IMR-90 (cell line): ENCODE measurements around the gene UBASH3B. TPM values are rescaled to one million over a fixed set of nuclear protein-coding genes. Genes with fewer than 3 reads are reported as not detected.
A peak's percentile ranks its signal among the peaks of the same experiment; 100 is the strongest.

Experiments used
- ATAC-seq: fragments of 200-7000 bp; cut with Tn5 transposase; 2 replicates; pipeline ENCODE4 v1.9.1; 2020; ENCODE audit warnings: low read depth, mild to moderate bottlenecking, moderate library complexity
- BruUV-seq: library from RNA; stranded (reverse); fragments of 400-500 nt; replicated peaks from 2 replicates; lab custom pipeline; 2021; lab: Mats Ljungman, UMichigan
- CTCF ChIA-PET: fragments of 300-600 bp; formaldehyde crosslinking; extraction: SDS; loops from one replicate; lab custom pipeline; 2021; ENCODE audit warnings: antibody characterized with exemption; lab: Yijun Ruan, JAX
- POLR2A ChIA-PET: fragments of 300-600 bp; sonication (Branson Sonifier 250); formaldehyde crosslinking; loops from one replicate; lab custom pipeline; 2022; ENCODE audit warnings: antibody characterized with exemption; ENCODE audit not compliant: unreplicated experiment; lab: Charles Lee
- DNase-seq: peaks from one replicate; pipeline ENCODE4 v3.0.0; 2013
- H2AFZ ChIP-seq: replicated peaks from 2 replicates; pipeline ENCODE3; 2013; ENCODE audit warnings: low read length, mild to moderate bottlenecking; ENCODE audit not compliant: poor library complexity
- H2AK5ac ChIP-seq: 2 replicates; pipeline ENCODE4 v1.6.1; 2013; ENCODE audit warnings: low read depth, low read length, inconsistent platforms
- H2AK9ac ChIP-seq: replicated peaks from 2 replicates; pipeline ENCODE3; 2013; ENCODE audit warnings: mild to moderate bottlenecking, low read depth, low read length, moderate library complexity; ENCODE audit not compliant: poor library complexity
- H2BK120ac ChIP-seq: 2 replicates; pipeline ENCODE4 v1.6.1; 2013; ENCODE audit warnings: low read depth, low read length, inconsistent platforms
- H2BK15ac ChIP-seq: 3 replicates; pipeline ENCODE4 v1.6.1; 2013; ENCODE audit warnings: low read depth, low read length, inconsistent platforms
- H2BK20ac ChIP-seq: 2 replicates; pipeline ENCODE4 v1.6.1; 2013; ENCODE audit warnings: low read depth, mild to moderate bottlenecking, inconsistent platforms, low read length, moderate library complexity
- H2BK5ac ChIP-seq: 2 replicates; pipeline ENCODE4 v1.6.1; 2013; ENCODE audit warnings: mild to moderate bottlenecking, low read depth, low read length, inconsistent platforms; ENCODE audit not compliant: poor library complexity, severe bottlenecking
- H3K14ac ChIP-seq: replicated peaks from 2 replicates; pipeline ENCODE4 v1.6.1; 2013; ENCODE audit warnings: low read depth, low read length, inconsistent platforms
- H3K18ac ChIP-seq: 2 replicates; pipeline ENCODE4 v1.6.1; 2013; ENCODE audit warnings: low read depth, low read length, control low read depth
- H3K23ac ChIP-seq: 2 replicates; pipeline ENCODE4 v1.6.1; 2013; ENCODE audit warnings: low read depth, low read length, inconsistent platforms
- H3K27ac ChIP-seq: 2 replicates; pipeline ENCODE4 v1.5.1; 2013; ENCODE audit warnings: mild to moderate bottlenecking, control low read depth, low read length; ENCODE audit not compliant: insufficient read depth
- H3K27me3 ChIP-seq: 2 replicates; pipeline ENCODE4 v1.6.1; 2013; ENCODE audit warnings: low read length; ENCODE audit not compliant: control insufficient read depth, insufficient read depth
- H3K36me3 ChIP-seq: 2 replicates; pipeline ENCODE4 v1.6.1; 2013; ENCODE audit warnings: low read length, mixed read lengths; ENCODE audit not compliant: control insufficient read depth, insufficient read depth
- H3K4ac ChIP-seq: 2 replicates; pipeline ENCODE4 v1.6.1; 2013; ENCODE audit warnings: low read depth, low read length, inconsistent platforms
- H3K4me1 ChIP-seq: 2 replicates; pipeline ENCODE4 v1.6.1; 2013; ENCODE audit warnings: low read length, mixed read lengths; ENCODE audit not compliant: control insufficient read depth, insufficient read depth
- H3K4me2 ChIP-seq: 2 replicates; pipeline ENCODE4 v1.6.1; 2013; ENCODE audit warnings: low read depth, mild to moderate bottlenecking, control low read depth, low read length, moderate library complexity
- H3K4me3 ChIP-seq: 2 replicates; pipeline ENCODE4 v1.5.1; 2013; ENCODE audit warnings: low read depth, mild to moderate bottlenecking, control low read depth, low read length, moderate library complexity; ENCODE audit not compliant: insufficient read depth
- H3K56ac ChIP-seq: 2 replicates; pipeline ENCODE4 v1.6.1; 2013; ENCODE audit warnings: low read length, inconsistent platforms; ENCODE audit not compliant: insufficient read depth; ENCODE audit errors: extremely low read depth
- H3K79me1 ChIP-seq, 2 experiments: 2 replicates each; pipeline ENCODE4 v1.6.1; 2013; ENCODE audit warnings: low read length in 2 of 2, inconsistent platforms in 1 of 2, low read depth in 1 of 2
- H3K9ac ChIP-seq: 2 replicates; pipeline ENCODE4 v1.6.1; 2013; ENCODE audit warnings: low read depth, low read length, control low read depth
- H3K9me1 ChIP-seq: 2 replicates; pipeline ENCODE4 v1.6.1; 2013; ENCODE audit warnings: low read length, inconsistent platforms; ENCODE audit not compliant: insufficient read depth
- H3K9me3 ChIP-seq: 2 replicates; pipeline ENCODE4 v1.6.1; 2013; ENCODE audit warnings: low read length; ENCODE audit not compliant: control insufficient read depth, insufficient read depth
- H4K20me1 ChIP-seq: 2 replicates; pipeline ENCODE4 v1.6.1; 2013; ENCODE audit warnings: low read length, inconsistent platforms; ENCODE audit not compliant: insufficient read depth
- H4K5ac ChIP-seq: 2 replicates; pipeline ENCODE4 v1.6.1; 2013; ENCODE audit warnings: mild to moderate bottlenecking, low read depth, low read length, control low read depth
- H4K8ac ChIP-seq, 2 experiments: 2 replicates each; pipeline ENCODE4 v1.6.1; 2013; ENCODE audit warnings: low read depth in 2 of 2, low read length in 2 of 2, control low read depth in 1 of 2, inconsistent platforms in 1 of 2
- H4K91ac ChIP-seq: 2 replicates; pipeline ENCODE4 v1.6.1; 2013; ENCODE audit warnings: low read depth, low read length, inconsistent platforms; ENCODE audit not compliant: insufficient read depth
- MAFK ChIP-seq: IDR thresholded peaks from 2 replicates; pipeline ENCODE4 v1.6.1; 2012; ENCODE audit warnings: low read depth, low read length, improper control_type of control experiment
- MAZ ChIP-seq: IDR thresholded peaks from 2 replicates; pipeline ENCODE4 v1.6.1; 2012; ENCODE audit warnings: low read depth, mild to moderate bottlenecking, low read length, improper control_type of control experiment, moderate library complexity, borderline replicate concordance
- POLR2A ChIP-seq: IDR thresholded peaks from 2 replicates; pipeline ENCODE4 v1.6.1; 2012; ENCODE audit warnings: mild to moderate bottlenecking, low read depth, low read length
- WGBS, 2 experiments: methylation state at CpG; one replicate each; pipeline versions ENCODE4 v1.1.5 to v1.1.7; 2013; ENCODE audit warnings: missing lambda C conversion rate in 2 of 2; ENCODE audit not compliant: insufficient read length in 1 of 2; ENCODE audit errors: extremely low coverage in 2 of 2; 5-methylcytosine and 5-hydroxymethylcytosine counted together
- dilution Hi-C: fragments of 300-500 bp; cut with HindIII; formaldehyde crosslinking; loops from one replicate; pipeline ENCODE4 v1.14.3; 2018; ENCODE audit warnings: low sequenced_read_pairs; ENCODE audit not compliant: unreplicated experiment
- in situ Hi-C: fragments of 300-500 bp; cut with MboI; formaldehyde crosslinking; loops from 3 replicates; pipeline ENCODE4 v1.14.3; 2019; ENCODE audit warnings: low sequenced_read_pairs, inconsistent platforms, mixed read lengths
- intact Hi-C: fragments of 100-400 bp; cut with micrococcal nuclease; formaldehyde crosslinking; loops from 2 replicates; pipeline ENCODE4 v1.10.0; 2022
- polyA plus RNA-seq, 3 experiments: library from polyadenylated mRNA; depleted of rRNA; stranded (reverse); fragments of >200 nt; gene quantifications; 2 replicates each; pipeline ENCODE4 v1.2.3, GENCODE V29; 2012; ENCODE audit warnings: low replicate concordance in 1 of 3
- total RNA-seq: library from RNA; depleted of rRNA; stranded (reverse); fragments of >200 nt; gene quantifications from 2 replicates; pipeline ENCODE4 v1.2.3, GENCODE V29; 2012
- TF ChIP-seq, protein P1 (sequence below): fragments of 150-350 bp; IDR thresholded peaks from 2 replicates; pipeline ENCODE4 v1.6.1; 2016; ENCODE audit warnings: low read depth, mild to moderate bottlenecking, low read length, moderate library complexity, borderline replicate concordance

Gene UBASH3B
- total and polyA plus RNA-seq, 2 of the 4 experiments (the other 2 are of a cell fraction), result 27.2 to 48.0 TPM

DNA sequence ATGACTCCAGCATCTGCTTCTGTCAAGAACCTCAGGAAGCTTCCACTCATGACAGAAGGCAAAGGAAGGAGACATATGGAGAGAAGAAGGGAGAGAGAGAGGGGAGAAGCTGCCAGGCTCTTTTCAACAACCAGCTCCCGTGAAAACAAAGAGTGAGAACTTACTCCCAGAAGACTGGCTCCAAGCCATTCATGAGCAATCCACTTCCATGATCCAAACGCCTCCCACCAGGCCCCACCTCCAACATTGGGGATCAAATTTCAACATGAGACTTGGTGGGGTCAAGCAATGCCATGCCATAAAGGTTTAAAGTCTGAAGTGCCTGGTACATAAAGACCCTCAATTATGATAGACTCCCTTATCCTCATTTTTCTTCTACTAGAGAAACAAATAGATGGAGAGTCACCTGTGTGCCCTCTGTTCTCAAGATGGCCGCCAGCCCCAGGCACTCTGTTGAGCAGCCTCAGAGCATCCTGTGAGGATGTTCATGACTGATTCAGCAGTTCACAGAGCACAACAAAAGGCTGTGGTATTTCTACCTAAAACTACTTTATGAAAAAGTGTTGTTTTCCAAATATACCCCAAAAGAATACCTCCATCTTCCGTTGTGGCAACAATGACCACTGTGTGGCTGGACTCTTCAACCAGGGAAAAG is 113.7 kb downstream of the UBASH3B start:
- H3K27me3 ChIP-seq, result no peaks in the 10 kb centered on the region
- TF ChIP-seq, protein P1, sequence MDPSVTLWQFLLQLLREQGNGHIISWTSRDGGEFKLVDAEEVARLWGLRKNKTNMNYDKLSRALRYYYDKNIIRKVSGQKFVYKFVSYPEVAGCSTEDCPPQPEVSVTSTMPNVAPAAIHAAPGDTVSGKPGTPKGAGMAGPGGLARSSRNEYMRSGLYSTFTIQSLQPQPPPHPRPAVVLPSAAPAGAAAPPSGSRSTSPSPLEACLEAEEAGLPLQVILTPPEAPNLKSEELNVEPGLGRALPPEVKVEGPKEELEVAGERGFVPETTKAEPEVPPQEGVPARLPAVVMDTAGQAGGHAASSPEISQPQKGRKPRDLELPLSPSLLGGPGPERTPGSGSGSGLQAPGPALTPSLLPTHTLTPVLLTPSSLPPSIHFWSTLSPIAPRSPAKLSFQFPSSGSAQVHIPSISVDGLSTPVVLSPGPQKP, result no peak
- TF ChIP-seq POLR2A, result no peak
- no peak for TF ChIP-seq MAFK
- no peak for TF ChIP-seq MAZ
- peak; percentile 53 for ATAC-seq
- dilution Hi-C loops, result no loop called here
- no peak overlapping the region for H4K8ac ChIP-seq
- intact Hi-C loops, result no loop called here
- no peak overlapping the region for H2BK5ac ChIP-seq
- no TSS peak for BruUV-seq
- no peak overlapping the region for H2BK15ac ChIP-seq
- no peaks in the 10 kb centered on the region for H3K36me3 ChIP-seq
- no peak overlapping the region for H3K4me2 ChIP-seq
- ChIA-PET POLR2A (no interaction called here), CTCF (interaction anchor here (0.6 kb wide), 1 partner anchor 126 kb away, joined by 3 read pairs; no protein-coding TSS in a partner anchor)
- no peaks in the 10 kb centered on the region for H3K9me3 ChIP-seq
- peaks cover 9% of the 10 kb centered on the region; the same call in 1 of the 2 replicates for H4K20me1 ChIP-seq
- no peak overlapping the region for H3K27ac ChIP-seq
- no peak overlapping the region for H3K18ac ChIP-seq
- H4K91ac ChIP-seq, result no peak overlapping the region
- peak; percentile 61 for DNase-seq
- no peak overlapping the region for H2BK20ac ChIP-seq
- no CpG with 5 or more reads among the region's 4 CpGs for WGBS, 2 experiments
- no peak overlapping the region for H3K4ac ChIP-seq
- H2AK5ac ChIP-seq, result no peak overlapping the region
- H2AK9ac ChIP-seq, result no peak overlapping the region
- no peak overlapping the region for H3K23ac ChIP-seq
- H2BK120ac ChIP-seq, result no peak overlapping the region
- H3K9ac ChIP-seq, result no peak overlapping the region
- H3K79me1 ChIP-seq, result peaks cover 32 to 73% of the 10 kb centered on the region in 2 experiments
- H3K9me1 ChIP-seq, result peaks cover 22% of the 10 kb centered on the region; the same call in 1 of the 2 replicates
- H3K4me3 ChIP-seq, result no peak overlapping the region
- in situ Hi-C loops, result no loop called here
- H4K5ac ChIP-seq, result no peak overlapping the region
- H3K56ac ChIP-seq, result no peak overlapping the region
- no peak overlapping the region for H2AFZ ChIP-seq
- H3K4me1 ChIP-seq, result peaks cover 4% of the 10 kb centered on the region; the same call in 1 of the 2 replicates
- H3K14ac ChIP-seq, result no peak overlapping the region
